T-helper 9 cell (primary cell): ENCODE results near the gene NOSTRIN.
"Not testable (repeated sequence)": the region's sequence is repeated elsewhere in the genome, so short reads cannot be mapped to it uniquely, and the experiment has no call there.

Experiments
- DNase-seq: peaks from one replicate; pipeline ENCODE4 v3.0.0-alpha.2; 2020
- total RNA-seq, 2 donors: gene quantifications; one replicate each; lab custom pipeline; 2026; lab: John Stamatoyannopoulos, UW

Gene NOSTRIN
- 0 reads per million in 2 donors for total RNA-seq

- no peak for DNase-seq
Measured at GRCh38 chr2:168801961-168802858, at the start of gene NOSTRIN. NOSTRIN (plus strand) TSS chr2:168802637; CDS start chr2:168802647, 10 bp downstream.

- no peak for DNase-seq
Measured at GRCh38 chr2:168753765-168754329, 48.6 kb upstream of the NOSTRIN start.

- no peak for DNase-seq
Measured at GRCh38 chr2:168757223-168757622, 45.2 kb upstream of the NOSTRIN start.

GRCh38 chr2:168758970-168759820 lies 43.2 kb upstream of the NOSTRIN start:
- peak; percentile 7 for DNase-seq

GRCh38 chr2:168765401-168765800 lies 37.0 kb upstream of the NOSTRIN start:
- DNase-seq, result no peak

- no peak for DNase-seq
Measured at GRCh38 chr2:168766600-168766999, 35.8 kb upstream of the NOSTRIN start.

- DNase-seq, result no peak
Measured at GRCh38 chr2:168767258-168767657, 35.2 kb upstream of the NOSTRIN start.

- DNase-seq, result not testable (repeated sequence)
Measured at GRCh38 chr2:168768357-168768756, 34.1 kb upstream of the NOSTRIN start.

- no peak for DNase-seq
Measured at GRCh38 chr2:168770796-168771195, 31.6 kb upstream of the NOSTRIN start.

GRCh38 chr2:168772704-168773103 lies 29.7 kb upstream of the NOSTRIN start:
- DNase-seq, result no peak

GRCh38 chr2:168773128-168773527 lies 29.3 kb upstream of the NOSTRIN start:
- no peak for DNase-seq

GRCh38 chr2:168773719-168774521 lies 28.5 kb upstream of the NOSTRIN start:
- DNase-seq, result no peak

- DNase-seq, result no peak
Measured at GRCh38 chr2:168775837-168776236, 26.6 kb upstream of the NOSTRIN start.

- DNase-seq, result no peak
Measured at GRCh38 chr2:168780669-168781071, 21.8 kb upstream of the NOSTRIN start.

- DNase-seq, result no peak
Measured at GRCh38 chr2:168781191-168781817, 21.1 kb upstream of the NOSTRIN start.

GRCh38 chr2:168782271-168782670 lies 20.2 kb upstream of the NOSTRIN start:
- no peak for DNase-seq

- DNase-seq, result no peak
Measured at GRCh38 chr2:168784993-168785392, 17.4 kb upstream of the NOSTRIN start.

GRCh38 chr2:168787098-168787781 lies 15.2 kb upstream of the NOSTRIN start:
- no peak for DNase-seq

GRCh38 chr2:168787782-168788376 lies 14.6 kb upstream of the NOSTRIN start:
- no peak for DNase-seq

- DNase-seq, result no peak
Measured at GRCh38 chr2:168789776-168790175, 12.7 kb upstream of the NOSTRIN start.
